SK-N-SH treated with all-trans-retinoic acid at 6 μM for 48 hours (cell line): ENCODE results near the gene VAV1.
A peak's percentile ranks its signal among the peaks of the same experiment; 100 is the strongest.

ENCODE experiments used
- ATAC-seq: fragments of 200-7000 bp; cut with Tn5 transposase; 3 replicates; pipeline ENCODE4 v1.9.1; 2020; ENCODE audit warnings: mild to moderate bottlenecking, moderate library complexity
- ARNTL ChIP-seq: fragments of 450-650 bp; formaldehyde crosslinking; IDR thresholded peaks from 2 replicates; pipeline ENCODE4 v1.5.0; 2020; ENCODE audit warnings: low read depth, mild to moderate bottlenecking, moderate library complexity, borderline replicate concordance
- BACH2 ChIP-seq: fragments of 250-450 bp; sonication (Bioruptor Pico); IDR thresholded peaks from 2 replicates; pipeline ENCODE4 v1.9.0; 2021; ENCODE audit warnings: mild to moderate bottlenecking, borderline replicate concordance
- CSRNP3 ChIP-seq: fragments of 250-450 bp; sonication (Bioruptor Pico); IDR thresholded peaks from 2 replicates; pipeline ENCODE4 v1.5.1; 2021; ENCODE audit warnings: mild to moderate bottlenecking, moderate library complexity
- ESRRG ChIP-seq: fragments of 250-450 bp; sonication (Bioruptor Pico); IDR thresholded peaks from 2 replicates; pipeline ENCODE4 v1.6.1; 2021; ENCODE audit warnings: mild to moderate bottlenecking
- GLIS3 ChIP-seq: fragments of 250-450 bp; sonication (Bioruptor Pico); IDR thresholded peaks from 2 replicates; pipeline ENCODE4 v1.5.0; 2020; ENCODE audit warnings: mild to moderate bottlenecking, moderate library complexity
- ISL1 ChIP-seq: fragments of 250-450 bp; sonication (Bioruptor Pico); IDR thresholded peaks from 2 replicates; pipeline ENCODE4 v2.1.2; 2022; ENCODE audit warnings: mild to moderate bottlenecking, moderate library complexity
- OSR1 ChIP-seq: fragments of 250-450 bp; sonication (Bioruptor Pico); IDR thresholded peaks from 2 replicates; pipeline ENCODE4 v1.8.0; 2022; ENCODE audit warnings: moderate library complexity, mild to moderate bottlenecking, inconsistent platforms
- PPARA ChIP-seq: fragments of 250-450 bp; sonication (Bioruptor Pico); IDR thresholded peaks from 2 replicates; pipeline ENCODE4 v1.5.0; 2020; ENCODE audit warnings: mild to moderate bottlenecking, borderline replicate concordance
- RARB ChIP-seq: fragments of 250-450 bp; sonication (Bioruptor Pico); IDR thresholded peaks from 2 replicates; pipeline ENCODE4 v1.8.0; 2021; ENCODE audit warnings: mild to moderate bottlenecking, moderate library complexity
- SNAI2 ChIP-seq: fragments of 250-450 bp; sonication (Bioruptor Pico); IDR thresholded peaks from 2 replicates; pipeline ENCODE4 v1.5.0; 2020; ENCODE audit warnings: mild to moderate bottlenecking, moderate library complexity
- TCF4 ChIP-seq: fragments of 250-450 bp; sonication (Bioruptor Pico); IDR thresholded peaks from 2 replicates; pipeline ENCODE4 v1.8.0; 2021; ENCODE audit warnings: mild to moderate bottlenecking, moderate library complexity, borderline replicate concordance
- ZFP3 ChIP-seq: fragments of 250-450 bp; sonication (Bioruptor Pico); IDR thresholded peaks from 2 replicates; pipeline ENCODE4 v1.5.0; 2020; ENCODE audit warnings: mild to moderate bottlenecking, moderate library complexity
- ZFP30 ChIP-seq: fragments of 450-650 bp; formaldehyde crosslinking; IDR thresholded peaks from 2 replicates; pipeline ENCODE4 v1.5.0; 2022; ENCODE audit warnings: mild to moderate bottlenecking, moderate library complexity
- ZNF565 ChIP-seq: fragments of 450-650 bp; formaldehyde crosslinking; conservative IDR thresholded peaks from 2 replicates; pipeline ENCODE4 v1.5.0; 2020; ENCODE audit warnings: low read depth, mild to moderate bottlenecking, moderate library complexity
- ZNF8 ChIP-seq: fragments of 450-650 bp; formaldehyde crosslinking; IDR thresholded peaks from 2 replicates; pipeline ENCODE4 v1.5.0; 2020; ENCODE audit warnings: mild to moderate bottlenecking, moderate library complexity
- TF ChIP-seq, protein P1 (sequence below): fragments of 250-450 bp; sonication (Bioruptor Pico); IDR thresholded peaks from 2 replicates; pipeline ENCODE4 v1.5.0; 2020; ENCODE audit warnings: mild to moderate bottlenecking, moderate library complexity
- TF ChIP-seq, protein P2 (sequence below): fragments of 250-450 bp; sonication (Bioruptor Pico); IDR thresholded peaks from 2 replicates; pipeline ENCODE4 v1.5.1; 2020; ENCODE audit warnings: low read depth, mild to moderate bottlenecking, moderate library complexity
- TF ChIP-seq, protein P3 (sequence below): fragments of 250-450 bp; sonication (Bioruptor Pico); IDR thresholded peaks from 2 replicates; pipeline ENCODE4 v1.8.0; 2020; ENCODE audit warnings: mild to moderate bottlenecking, moderate library complexity, borderline replicate concordance
- TF ChIP-seq, protein P4 (sequence below): fragments of 250-450 bp; sonication (Bioruptor Pico); IDR thresholded peaks from 2 replicates; pipeline ENCODE4 v1.8.0; 2021; ENCODE audit warnings: low read depth, mild to moderate bottlenecking, moderate library complexity, borderline replicate concordance

Gene VAV1

DNA sequence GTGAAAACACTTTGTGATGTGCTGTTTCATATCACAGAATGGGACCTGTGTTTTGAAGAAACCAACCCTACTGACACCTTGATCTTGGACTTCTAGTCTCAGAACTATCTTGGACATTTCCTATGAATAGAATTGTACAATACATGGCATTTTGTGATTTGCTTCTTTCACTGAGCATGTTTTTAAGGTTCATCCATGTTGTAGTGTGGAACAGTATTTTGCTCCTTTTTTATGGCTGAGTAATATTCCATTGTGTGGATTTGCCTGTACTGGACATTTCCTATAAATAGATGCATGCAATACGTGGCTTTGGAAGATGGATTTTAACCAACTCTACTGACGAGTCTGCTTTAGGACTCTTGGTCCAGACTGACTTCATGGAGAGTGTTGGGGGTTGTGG, 46.8 kb downstream of the VAV1 start:
- ATAC-seq, result no peak
- no peak for TF ChIP-seq ESRRG (CRISPR knock-in tag)
- no peak for TF ChIP-seq RARB
- no peak for TF ChIP-seq CSRNP3
- TF ChIP-seq OSR1 (CRISPR knock-in tag), result no peak
- TF ChIP-seq ZNF8, result no peak
- no peak for TF ChIP-seq TCF4 (CRISPR knock-in tag)
- TF ChIP-seq, protein P1, sequence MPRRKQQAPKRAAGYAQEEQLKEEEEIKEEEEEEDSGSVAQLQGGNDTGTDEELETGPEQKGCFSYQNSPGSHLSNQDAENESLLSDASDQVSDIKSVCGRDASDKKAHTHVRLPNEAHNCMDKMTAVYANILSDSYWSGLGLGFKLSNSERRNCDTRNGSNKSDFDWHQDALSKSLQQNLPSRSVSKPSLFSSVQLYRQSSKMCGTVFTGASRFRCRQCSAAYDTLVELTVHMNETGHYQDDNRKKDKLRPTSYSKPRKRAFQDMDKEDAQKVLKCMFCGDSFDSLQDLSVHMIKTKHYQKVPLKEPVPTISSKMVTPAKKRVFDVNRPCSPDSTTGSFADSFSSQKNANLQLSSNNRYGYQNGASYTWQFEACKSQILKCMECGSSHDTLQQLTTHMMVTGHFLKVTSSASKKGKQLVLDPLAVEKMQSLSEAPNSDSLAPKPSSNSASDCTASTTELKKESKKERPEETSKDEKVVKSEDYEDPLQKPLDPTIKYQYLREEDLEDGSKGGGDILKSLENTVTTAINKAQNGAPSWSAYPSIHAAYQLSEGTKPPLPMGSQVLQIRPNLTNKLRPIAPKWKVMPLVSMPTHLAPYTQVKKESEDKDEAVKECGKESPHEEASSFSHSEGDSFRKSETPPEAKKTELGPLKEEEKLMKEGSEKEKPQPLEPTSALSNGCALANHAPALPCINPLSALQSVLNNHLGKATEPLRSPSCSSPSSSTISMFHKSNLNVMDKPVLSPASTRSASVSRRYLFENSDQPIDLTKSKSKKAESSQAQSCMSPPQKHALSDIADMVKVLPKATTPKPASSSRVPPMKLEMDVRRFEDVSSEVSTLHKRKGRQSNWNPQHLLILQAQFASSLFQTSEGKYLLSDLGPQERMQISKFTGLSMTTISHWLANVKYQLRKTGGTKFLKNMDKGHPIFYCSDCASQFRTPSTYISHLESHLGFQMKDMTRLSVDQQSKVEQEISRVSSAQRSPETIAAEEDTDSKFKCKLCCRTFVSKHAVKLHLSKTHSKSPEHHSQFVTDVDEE, result no peak
- no peak for TF ChIP-seq GLIS3 (CRISPR knock-in tag)
- TF ChIP-seq PPARA (CRISPR knock-in tag), result no peak
- TF ChIP-seq ZFP30 (CRISPR knock-in tag), result no peak
- TF ChIP-seq, protein P2, sequence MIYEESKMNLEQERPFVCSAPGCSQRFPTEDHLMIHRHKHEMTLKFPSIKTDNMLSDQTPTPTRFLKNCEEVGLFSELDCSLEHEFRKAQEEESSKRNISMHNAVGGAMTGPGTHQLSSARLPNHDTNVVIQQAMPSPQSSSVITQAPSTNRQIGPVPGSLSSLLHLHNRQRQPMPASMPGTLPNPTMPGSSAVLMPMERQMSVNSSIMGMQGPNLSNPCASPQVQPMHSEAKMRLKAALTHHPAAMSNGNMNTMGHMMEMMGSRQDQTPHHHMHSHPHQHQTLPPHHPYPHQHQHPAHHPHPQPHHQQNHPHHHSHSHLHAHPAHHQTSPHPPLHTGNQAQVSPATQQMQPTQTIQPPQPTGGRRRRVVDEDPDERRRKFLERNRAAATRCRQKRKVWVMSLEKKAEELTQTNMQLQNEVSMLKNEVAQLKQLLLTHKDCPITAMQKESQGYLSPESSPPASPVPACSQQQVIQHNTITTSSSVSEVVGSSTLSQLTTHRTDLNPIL (CRISPR knock-in tag), result no peak
- TF ChIP-seq BACH2, result no peak
- TF ChIP-seq SNAI2 (CRISPR knock-in tag), result no peak
- TF ChIP-seq, protein P3, sequence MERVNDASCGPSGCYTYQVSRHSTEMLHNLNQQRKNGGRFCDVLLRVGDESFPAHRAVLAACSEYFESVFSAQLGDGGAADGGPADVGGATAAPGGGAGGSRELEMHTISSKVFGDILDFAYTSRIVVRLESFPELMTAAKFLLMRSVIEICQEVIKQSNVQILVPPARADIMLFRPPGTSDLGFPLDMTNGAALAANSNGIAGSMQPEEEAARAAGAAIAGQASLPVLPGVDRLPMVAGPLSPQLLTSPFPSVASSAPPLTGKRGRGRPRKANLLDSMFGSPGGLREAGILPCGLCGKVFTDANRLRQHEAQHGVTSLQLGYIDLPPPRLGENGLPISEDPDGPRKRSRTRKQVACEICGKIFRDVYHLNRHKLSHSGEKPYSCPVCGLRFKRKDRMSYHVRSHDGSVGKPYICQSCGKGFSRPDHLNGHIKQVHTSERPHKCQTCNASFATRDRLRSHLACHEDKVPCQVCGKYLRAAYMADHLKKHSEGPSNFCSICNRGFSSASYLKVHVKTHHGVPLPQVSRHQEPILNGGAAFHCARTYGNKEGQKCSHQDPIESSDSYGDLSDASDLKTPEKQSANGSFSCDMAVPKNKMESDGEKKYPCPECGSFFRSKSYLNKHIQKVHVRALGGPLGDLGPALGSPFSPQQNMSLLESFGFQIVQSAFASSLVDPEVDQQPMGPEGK, result no peak
- no peak for TF ChIP-seq ARNTL (CRISPR knock-in tag)

GRCh38 chr19:6820237-6820636, 47.7 kb downstream of the VAV1 start:
- no peak for ATAC-seq
- TF ChIP-seq ZNF8, result peak; percentile 95
- TF ChIP-seq TCF4 (CRISPR knock-in tag), result no peak

- no peak for TF ChIP-seq ZFP3 (CRISPR knock-in tag)
- no peak for TF ChIP-seq ZFP30 (CRISPR knock-in tag)
- TF ChIP-seq ZNF8, result no peak
- no peak for TF ChIP-seq SNAI2 (CRISPR knock-in tag)
- TF ChIP-seq, protein P1, result no peak
- TF ChIP-seq ISL1, result no peak
These were observed 49.3 kb downstream of the VAV1 start for GRCh38 chr19:6821639-6822310.

GRCh38 chr19:6822311-6822670, 49.8 kb downstream of the VAV1 start:
- no peak for ATAC-seq
- no peak for TF ChIP-seq PPARA (CRISPR knock-in tag)
- no peak for TF ChIP-seq ZNF565
- TF ChIP-seq, protein P4, sequence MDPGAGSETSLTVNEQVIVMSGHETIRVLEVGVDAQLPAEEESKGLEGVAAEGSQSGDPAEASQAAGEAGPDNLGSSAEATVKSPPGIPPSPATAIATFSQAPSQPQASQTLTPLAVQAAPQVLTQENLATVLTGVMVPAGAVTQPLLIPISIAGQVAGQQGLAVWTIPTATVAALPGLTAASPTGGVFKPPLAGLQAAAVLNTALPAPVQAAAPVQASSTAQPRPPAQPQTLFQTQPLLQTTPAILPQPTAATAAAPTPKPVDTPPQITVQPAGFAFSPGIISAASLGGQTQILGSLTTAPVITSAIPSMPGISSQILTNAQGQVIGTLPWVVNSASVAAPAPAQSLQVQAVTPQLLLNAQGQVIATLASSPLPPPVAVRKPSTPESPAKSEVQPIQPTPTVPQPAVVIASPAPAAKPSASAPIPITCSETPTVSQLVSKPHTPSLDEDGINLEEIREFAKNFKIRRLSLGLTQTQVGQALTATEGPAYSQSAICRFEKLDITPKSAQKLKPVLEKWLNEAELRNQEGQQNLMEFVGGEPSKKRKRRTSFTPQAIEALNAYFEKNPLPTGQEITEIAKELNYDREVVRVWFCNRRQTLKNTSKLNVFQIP, result no peak
- no peak for TF ChIP-seq TCF4 (CRISPR knock-in tag)
- no peak for TF ChIP-seq ZNF8
- TF ChIP-seq ZFP3 (CRISPR knock-in tag), result no peak

More at GRCh38 chr19:6821639-6822310, 49.3 kb downstream of the VAV1 start:
- no peak for ATAC-seq
